Endothelial cell of umbilical vein (primary cell): ENCODE results near the gene LPCAT3.

Experiments used
- EZH2 ChIP-seq: IDR thresholded peaks from 2 replicates; pipeline ENCODE4 v1.6.1; 2012; ENCODE audit warnings: borderline replicate concordance, low read depth, mild to moderate bottlenecking, moderate library complexity, low read length, inconsistent platforms; ENCODE audit not compliant: severe bottlenecking
- GATA2 ChIP-seq: IDR thresholded peaks from 2 replicates; pipeline ENCODE4 v1.7.0; 2011; ENCODE audit warnings: low read depth, mild to moderate bottlenecking, moderate library complexity, mixed read lengths, low read length; ENCODE audit not compliant: insufficient read length, insufficient read depth
- JUN ChIP-seq: IDR thresholded peaks from 2 replicates; pipeline ENCODE4 v1.6.1; 2011; ENCODE audit warnings: borderline replicate concordance, low read depth; ENCODE audit not compliant: insufficient read length, insufficient read depth
- MYC ChIP-seq: IDR thresholded peaks from one replicate; pipeline ENCODE4 v1.6.1; 2011; ENCODE audit warnings: mild to moderate bottlenecking, low read depth, low read length
- POLR2A ChIP-seq: IDR thresholded peaks from 2 replicates; pipeline ENCODE4 v1.6.1; 2012; ENCODE audit warnings: low read depth, mild to moderate bottlenecking, control low read depth, low read length
- POLR2AphosphoS5 ChIP-seq: IDR thresholded peaks from 2 replicates; pipeline ENCODE4 v1.6.1; 2012; ENCODE audit warnings: low read depth, mild to moderate bottlenecking, control low read depth, low read length, moderate library complexity; ENCODE audit not compliant: insufficient read depth
- TF ChIP-seq, protein P1 (sequence below), 2 donors: IDR thresholded peaks; 1 replicate in 1 of 2; 2 replicates in 1 of 2; pipeline ENCODE4 v1.5.1; 2011; ENCODE audit warnings: low read length in 2 of 2, mild to moderate bottlenecking in 2 of 2, moderate library complexity in 2 of 2, control low read depth in 1 of 2, inconsistent platforms in 1 of 2, low read depth in 1 of 2; ENCODE audit not compliant: insufficient read depth in 1 of 2; ENCODE audit errors: extremely low read depth in 1 of 2

DNA sequence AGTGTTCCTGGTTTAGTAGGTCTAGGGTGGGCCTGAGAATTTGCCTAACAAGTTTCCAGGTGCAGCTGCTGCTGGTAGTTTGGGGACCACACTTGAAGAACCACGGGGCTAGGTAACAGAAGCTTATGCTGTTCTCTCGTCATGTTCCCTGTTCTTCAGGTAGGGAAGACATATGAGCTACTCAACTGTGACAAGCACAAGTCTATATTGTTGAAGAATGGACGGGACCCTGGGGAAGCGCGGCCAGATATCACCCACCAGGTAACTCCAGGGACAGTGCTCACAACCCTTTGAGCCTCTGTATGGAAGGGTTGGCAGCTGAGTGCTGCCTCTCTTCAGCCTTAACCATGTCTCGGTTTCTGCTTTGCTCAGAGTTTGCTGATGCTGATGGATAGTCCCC is 44.1 kb downstream of the LPCAT3 start:
- TF ChIP-seq POLR2A (no peak), MYC (no peak), EZH2 (no peak), GATA2 (no peak), POLR2AphosphoS5 (no peak), JUN (no peak)
- TF ChIP-seq, protein P1, sequence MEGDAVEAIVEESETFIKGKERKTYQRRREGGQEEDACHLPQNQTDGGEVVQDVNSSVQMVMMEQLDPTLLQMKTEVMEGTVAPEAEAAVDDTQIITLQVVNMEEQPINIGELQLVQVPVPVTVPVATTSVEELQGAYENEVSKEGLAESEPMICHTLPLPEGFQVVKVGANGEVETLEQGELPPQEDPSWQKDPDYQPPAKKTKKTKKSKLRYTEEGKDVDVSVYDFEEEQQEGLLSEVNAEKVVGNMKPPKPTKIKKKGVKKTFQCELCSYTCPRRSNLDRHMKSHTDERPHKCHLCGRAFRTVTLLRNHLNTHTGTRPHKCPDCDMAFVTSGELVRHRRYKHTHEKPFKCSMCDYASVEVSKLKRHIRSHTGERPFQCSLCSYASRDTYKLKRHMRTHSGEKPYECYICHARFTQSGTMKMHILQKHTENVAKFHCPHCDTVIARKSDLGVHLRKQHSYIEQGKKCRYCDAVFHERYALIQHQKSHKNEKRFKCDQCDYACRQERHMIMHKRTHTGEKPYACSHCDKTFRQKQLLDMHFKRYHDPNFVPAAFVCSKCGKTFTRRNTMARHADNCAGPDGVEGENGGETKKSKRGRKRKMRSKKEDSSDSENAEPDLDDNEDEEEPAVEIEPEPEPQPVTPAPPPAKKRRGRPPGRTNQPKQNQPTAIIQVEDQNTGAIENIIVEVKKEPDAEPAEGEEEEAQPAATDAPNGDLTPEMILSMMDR (IDR thresholded peaks at IDR 0.05; ENCODE audit: extremely low read depth in 1 of 2, insufficient read depth in 1 of 2, low read depth in 1 of 2, low read length in 2 of 2), result no peak
